Spinal cord (tissue), 10 donors: ENCODE results near the gene TBX21. TPM values are rescaled to one million over a fixed set of nuclear protein-coding genes. Genes with fewer than 3 reads are reported as not detected.
A peak's percentile ranks its signal among the peaks of the same experiment; 100 is the strongest.
"Not testable (repeated sequence)": the region's sequence is repeated elsewhere in the genome, so short reads cannot be mapped to it uniquely, and the experiment has no call there.

Source experiments
- DNase-seq, 6 donors: peaks; one replicate each; pipeline versions ENCODE4 v3.0.0 to v3.0.0-alpha.2; 2013 to 2015; ENCODE audit warnings: low spot score in 6 of 6, low read depth in 4 of 6
- H3K27ac ChIP-seq: one replicate; pipeline ENCODE4 v1.5.1; 2013; ENCODE audit warnings: low read depth, low read length, control low read depth
- H3K27me3 ChIP-seq: one replicate; pipeline ENCODE4 v1.6.1; 2013; ENCODE audit warnings: low read length; ENCODE audit not compliant: control insufficient read depth, insufficient read depth
- H3K36me3 ChIP-seq: one replicate; pipeline ENCODE4 v1.6.1; 2013; ENCODE audit warnings: low read length; ENCODE audit not compliant: control insufficient read depth, insufficient read depth
- H3K4me1 ChIP-seq: one replicate; pipeline ENCODE4 v1.6.1; 2013; ENCODE audit warnings: low read length; ENCODE audit not compliant: control insufficient read depth, insufficient read depth
- H3K4me3 ChIP-seq: one replicate; pipeline ENCODE4 v1.5.1; 2013; ENCODE audit warnings: low read depth, low read length, control low read depth
- H3K9me3 ChIP-seq: one replicate; pipeline ENCODE4 v1.6.1; 2013; ENCODE audit warnings: low read length; ENCODE audit not compliant: control insufficient read depth, insufficient read depth
- WGBS: methylation state at CpG from one replicate; pipeline ENCODE4 v1.1.5; 2013; ENCODE audit warnings: missing lambda C conversion rate; ENCODE audit not compliant: insufficient coverage; 5-methylcytosine and 5-hydroxymethylcytosine counted together
- polyA plus RNA-seq, 2 donors: library from polyadenylated mRNA; unstranded; fragments of 120-200 nt; gene quantifications; one replicate each; pipeline ENCODE4 v1.2.1, GENCODE V29; 2013; ENCODE audit not compliant: insufficient read length in 2 of 2
- total RNA-seq, 2 donors: library from RNA; depleted of rRNA in 1 of 2; stranded (reverse); fragments of 120-200 nt in 1 of 2; fragments of >200 nt in 1 of 2; gene quantifications; one replicate each; pipeline versions ENCODE4 v1.2.3 to v1.2.4, GENCODE V29; 2013 to 2014
- donor health status: healthy.

TBX21 gene
- total and polyA plus RNA-seq, 4 donors, result 0.17 to 0.36 (median 0.26) TPM

- H3K27ac ChIP-seq, H3K9me3 ChIP-seq, H3K4me1 ChIP-seq, H3K4me3 ChIP-seq, H3K36me3 ChIP-seq, DNase-seq: not testable (repeated sequence)
- peaks cover 28% of the 10 kb centered on the region for H3K27me3 ChIP-seq
- 100% methylated on average over 6 of the region's 12 CpGs for WGBS
Observed at GRCh38 chr17:47739945-47740344, 6.9 kb downstream of the TBX21 start.

- Histone ChIP-seq H3K36me3 (no peaks in the 10 kb centered on the region), H3K9me3 (no peaks in the 10 kb centered on the region), H3K4me1 (peaks cover 6% of the 10 kb centered on the region), H3K27ac (no peak overlapping the region), H3K4me3 (no peak overlapping the region), H3K27me3 (peaks cover 23% of the 10 kb centered on the region)
- no peak for DNase-seq
- 84% methylated on average over 8 of the region's 11 CpGs for WGBS
Observed at GRCh38 chr17:47741109-47741792, 8.2 kb downstream of the TBX21 start.

DNA sequence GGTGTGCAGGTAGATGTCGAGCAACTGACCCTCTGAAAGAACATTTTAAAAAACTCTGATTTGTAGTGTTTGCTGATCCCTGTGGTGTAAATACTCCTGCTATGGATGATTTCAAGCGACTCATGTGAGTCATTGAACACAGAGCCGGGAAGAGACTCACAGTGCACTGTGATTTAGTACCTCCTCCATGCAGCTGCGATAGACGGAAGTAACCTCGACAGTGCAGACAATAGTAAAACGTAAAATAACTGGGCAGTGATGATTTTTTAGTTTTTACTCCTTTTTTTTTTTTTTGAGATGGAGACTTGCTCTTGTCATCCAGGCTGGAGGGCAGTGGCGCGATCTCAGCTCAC lies 8.7 kb downstream of the TBX21 start:
- Histone ChIP-seq H3K36me3 (no peaks in the 10 kb centered on the region), H3K9me3 (no peaks in the 10 kb centered on the region), H3K27me3 (peaks cover 18% of the 10 kb centered on the region), H3K27ac (no peak overlapping the region), H3K4me1 (peaks cover 6% of the 10 kb centered on the region), H3K4me3 (no peak overlapping the region)
- WGBS, result 82% methylated on average over 4 of the region's 9 CpGs
- no peak for DNase-seq

GRCh38 chr17:47742319-47743181 lies 9.5 kb downstream of the TBX21 start:
- Histone ChIP-seq H3K4me3 (no peak overlapping the region), H3K9me3 (no peaks in the 10 kb centered on the region), H3K27me3 (peaks cover 17% of the 10 kb centered on the region), H3K4me1 (peaks cover 6% of the 10 kb centered on the region), H3K27ac (no peak overlapping the region), H3K36me3 (no peaks in the 10 kb centered on the region)
- 31% methylated on average over 24 of the region's 26 CpGs for WGBS
- DNase-seq, result peak in 3 of 6 donors; percentile 5 to 61 (median 25)

GRCh38 chr17:47744168-47745036 lies 11.4 kb downstream of the TBX21 start:
- 74% methylated on average over 14 of the region's 22 CpGs for WGBS
- peaks cover 17% of the 10 kb centered on the region for H3K27me3 ChIP-seq
- no peak for DNase-seq

DNA sequence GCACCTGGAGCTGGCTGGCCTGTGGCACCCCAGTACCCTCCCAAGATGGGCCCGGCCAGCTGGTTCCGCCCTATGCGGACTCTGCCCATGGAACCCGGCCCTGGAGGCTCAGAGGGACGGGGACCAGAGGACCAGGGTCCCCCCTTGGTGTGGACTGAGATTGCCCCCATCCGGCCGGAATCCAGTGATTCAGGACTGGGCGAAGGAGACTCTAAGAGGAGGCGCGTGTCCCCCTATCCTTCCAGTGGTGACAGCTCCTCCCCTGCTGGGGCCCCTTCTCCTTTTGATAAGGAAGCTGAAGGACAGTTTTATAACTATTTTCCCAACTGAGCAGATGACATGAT lies 12.0 kb downstream of the TBX21 start:
- H3K27ac ChIP-seq, result no peak overlapping the region
- H3K9me3 ChIP-seq, result no peaks in the 10 kb centered on the region
- H3K27me3 ChIP-seq, result peaks cover 17% of the 10 kb centered on the region
- 81% methylated on average over 5 of the region's 10 CpGs for WGBS
- DNase-seq, result no peak
- peaks cover 6% of the 10 kb centered on the region for H3K4me1 ChIP-seq
- no peak overlapping the region for H3K4me3 ChIP-seq
- no peaks in the 10 kb centered on the region for H3K36me3 ChIP-seq

More at GRCh38 chr17:47744168-47745036, 11.4 kb downstream of the TBX21 start:
- Histone ChIP-seq H3K9me3 (no peaks in the 10 kb centered on the region), H3K4me1 (peaks cover 6% of the 10 kb centered on the region), H3K4me3 (no peak overlapping the region), H3K27ac (no peak overlapping the region), H3K36me3 (no peaks in the 10 kb centered on the region)

DNA sequence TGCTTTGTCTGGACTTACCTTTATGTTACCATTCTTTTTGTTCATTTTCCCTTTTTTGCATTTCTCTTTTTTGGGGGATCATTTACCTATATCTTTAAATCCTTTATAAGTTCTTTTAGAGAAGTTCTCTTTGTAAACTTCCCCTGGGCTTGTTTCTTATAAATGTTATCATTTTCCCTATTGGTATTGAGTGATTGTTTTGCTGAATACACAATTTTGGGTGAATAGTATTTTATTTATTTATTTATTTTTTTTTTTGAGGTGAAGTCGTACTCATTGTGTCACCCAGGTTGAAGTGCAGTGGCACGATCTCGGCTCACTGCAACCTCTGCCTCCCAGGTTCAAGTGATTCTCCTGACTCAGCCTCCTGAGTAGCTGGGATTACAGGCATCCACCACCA lies 18.4 kb downstream of the TBX21 start:
- Histone ChIP-seq H3K27ac (no peak overlapping the region), H3K4me3 (no peak overlapping the region), H3K9me3 (no peaks in the 10 kb centered on the region), H3K36me3 (no peaks in the 10 kb centered on the region), H3K4me1 (no peaks in the 10 kb centered on the region), H3K27me3 (no peaks in the 10 kb centered on the region)
- no peak for DNase-seq
- WGBS, result 76% methylated on average over 3 of the region's 3 CpGs

GRCh38 chr17:47757386-47757785 lies 24.4 kb downstream of the TBX21 start:
- Histone ChIP-seq H3K27me3 (no peaks in the 10 kb centered on the region), H3K27ac (no peak overlapping the region), H3K4me1 (no peaks in the 10 kb centered on the region), H3K9me3 (peaks cover 4% of the 10 kb centered on the region), H3K4me3 (no peak overlapping the region), H3K36me3 (no peaks in the 10 kb centered on the region)
- WGBS, result no CpG with 5 or more reads among the region's 1 CpG
- DNase-seq, result no peak

GRCh38 chr17:47760409-47761140 lies 27.5 kb downstream of the TBX21 start:
- Histone ChIP-seq H3K27ac (no peak overlapping the region), H3K9me3 (peaks cover 4% of the 10 kb centered on the region), H3K4me3 (no peak overlapping the region), H3K27me3 (no peaks in the 10 kb centered on the region), H3K36me3 (no peaks in the 10 kb centered on the region), H3K4me1 (no peaks in the 10 kb centered on the region)
- no peak for DNase-seq
- no CpG with 5 or more reads among the region's 5 CpGs for WGBS
